NCI-H526 treated with DMSO at 0.1 percent for 48 hours (cell line): ENCODE results near the gene WAC.
"Not testable (repeated sequence)": the region's sequence is repeated elsewhere in the genome, so short reads cannot be mapped to it uniquely, and the experiment has no call there.

ENCODE experiments used
- DNase-seq: peaks from one replicate; lab custom pipeline; 2025; lab: John Stamatoyannopoulos, UW

WAC gene, protein sequence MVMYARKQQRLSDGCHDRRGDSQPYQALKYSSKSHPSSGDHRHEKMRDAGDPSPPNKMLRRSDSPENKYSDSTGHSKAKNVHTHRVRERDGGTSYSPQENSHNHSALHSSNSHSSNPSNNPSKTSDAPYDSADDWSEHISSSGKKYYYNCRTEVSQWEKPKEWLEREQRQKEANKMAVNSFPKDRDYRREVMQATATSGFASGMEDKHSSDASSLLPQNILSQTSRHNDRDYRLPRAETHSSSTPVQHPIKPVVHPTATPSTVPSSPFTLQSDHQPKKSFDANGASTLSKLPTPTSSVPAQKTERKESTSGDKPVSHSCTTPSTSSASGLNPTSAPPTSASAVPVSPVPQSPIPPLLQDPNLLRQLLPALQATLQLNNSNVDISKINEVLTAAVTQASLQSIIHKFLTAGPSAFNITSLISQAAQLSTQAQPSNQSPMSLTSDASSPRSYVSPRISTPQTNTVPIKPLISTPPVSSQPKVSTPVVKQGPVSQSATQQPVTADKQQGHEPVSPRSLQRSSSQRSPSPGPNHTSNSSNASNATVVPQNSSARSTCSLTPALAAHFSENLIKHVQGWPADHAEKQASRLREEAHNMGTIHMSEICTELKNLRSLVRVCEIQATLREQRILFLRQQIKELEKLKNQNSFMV

DNA sequence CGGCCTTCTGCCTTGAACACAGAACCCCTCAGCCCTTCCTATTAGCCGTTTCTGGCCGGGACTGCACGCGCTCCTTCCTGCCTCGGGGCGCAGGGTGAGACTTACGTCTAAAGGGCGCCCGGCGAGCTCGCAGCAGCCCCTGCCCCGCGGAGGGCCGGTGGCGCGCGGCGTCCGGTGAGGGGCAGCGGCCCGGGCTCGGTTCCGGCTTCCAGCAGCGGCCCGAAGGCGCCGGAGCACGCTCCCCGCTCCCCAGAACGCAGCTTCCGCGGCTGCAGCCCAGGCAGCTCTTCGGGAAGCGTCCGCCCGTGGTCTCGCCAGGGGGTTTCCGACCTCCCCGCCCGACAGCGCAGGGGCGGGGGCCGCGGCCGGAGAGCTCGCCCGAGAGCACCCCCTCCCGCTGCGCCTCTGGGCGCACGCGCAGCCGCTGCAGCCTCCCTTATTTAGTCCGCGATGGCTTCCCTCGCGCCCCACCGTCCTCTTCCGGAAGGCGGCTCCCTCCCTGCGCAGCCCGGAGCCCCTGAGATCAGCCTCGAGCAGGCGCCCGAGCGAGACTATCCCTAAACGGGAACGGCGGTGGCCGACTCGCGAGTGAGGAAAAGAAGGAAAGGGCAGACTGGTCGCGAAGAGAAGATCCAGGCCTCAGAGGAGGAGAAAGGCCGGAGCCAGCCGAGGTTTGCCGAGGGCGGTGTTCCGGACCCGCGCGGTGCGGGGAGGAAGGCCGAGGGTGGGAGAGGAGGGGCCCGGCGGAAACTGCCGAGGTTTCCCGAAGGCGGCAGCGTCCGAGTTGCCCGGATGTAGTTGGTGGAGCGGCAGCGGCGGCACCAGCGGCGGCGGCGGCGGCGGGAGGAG is at the start of gene WAC:
Gene WAC (plus strand): TSS at position 782 of the 849 bp plus-strand sequence. CDS start 462 bp downstream, outside the sequence.
- peak; percentile 85 for DNase-seq

DNA sequence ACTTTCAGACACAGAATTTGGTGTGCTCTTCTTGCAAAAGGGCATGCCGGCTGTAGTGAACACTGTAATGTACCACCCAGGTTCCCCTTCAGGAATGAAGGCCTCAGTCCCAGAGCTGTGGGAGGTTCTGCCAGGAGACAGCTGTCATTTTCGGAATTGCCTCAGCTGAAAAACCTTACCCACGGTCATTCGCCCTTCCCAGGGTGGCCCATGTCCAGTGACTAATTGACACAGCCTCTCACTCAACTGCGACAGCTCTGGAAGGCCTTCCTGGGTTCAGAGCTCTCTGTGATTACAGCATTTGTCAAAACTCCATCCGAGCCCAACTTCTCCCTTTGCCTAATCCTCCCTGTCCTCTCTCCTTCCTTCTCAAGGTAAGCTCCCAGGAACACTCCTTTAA is 43.7 kb upstream of the WAC start:
- DNase-seq, result no peak

DNA sequence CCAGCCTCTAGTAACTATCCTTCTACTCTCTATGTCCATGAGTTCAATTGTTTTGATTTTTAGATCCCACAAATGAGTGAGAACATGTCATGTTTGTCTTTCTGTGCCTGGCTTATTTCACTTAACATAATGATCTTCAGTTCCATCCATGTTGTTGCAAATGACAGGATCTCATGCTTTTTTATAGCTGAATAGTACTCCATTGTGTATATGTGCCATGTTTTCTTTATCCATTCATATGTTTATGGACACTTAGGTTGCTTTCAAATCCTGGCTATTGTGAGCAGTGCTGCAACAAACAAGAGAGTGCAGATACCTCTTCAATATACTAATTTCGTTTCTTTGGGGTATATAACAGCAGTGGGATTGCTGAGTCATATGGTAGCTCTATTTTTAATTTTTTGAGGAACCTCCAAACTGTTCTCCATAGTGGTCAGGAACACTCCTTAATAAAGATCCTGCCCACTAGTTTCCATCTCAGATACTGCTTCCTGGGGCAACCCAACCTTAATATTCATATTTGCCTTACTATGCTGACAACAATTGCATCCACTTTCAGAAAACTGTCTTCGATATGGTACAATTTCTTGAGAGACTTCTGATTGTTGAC is 42.6 kb upstream of the WAC start:
- DNase-seq, result not testable (repeated sequence)

DNA sequence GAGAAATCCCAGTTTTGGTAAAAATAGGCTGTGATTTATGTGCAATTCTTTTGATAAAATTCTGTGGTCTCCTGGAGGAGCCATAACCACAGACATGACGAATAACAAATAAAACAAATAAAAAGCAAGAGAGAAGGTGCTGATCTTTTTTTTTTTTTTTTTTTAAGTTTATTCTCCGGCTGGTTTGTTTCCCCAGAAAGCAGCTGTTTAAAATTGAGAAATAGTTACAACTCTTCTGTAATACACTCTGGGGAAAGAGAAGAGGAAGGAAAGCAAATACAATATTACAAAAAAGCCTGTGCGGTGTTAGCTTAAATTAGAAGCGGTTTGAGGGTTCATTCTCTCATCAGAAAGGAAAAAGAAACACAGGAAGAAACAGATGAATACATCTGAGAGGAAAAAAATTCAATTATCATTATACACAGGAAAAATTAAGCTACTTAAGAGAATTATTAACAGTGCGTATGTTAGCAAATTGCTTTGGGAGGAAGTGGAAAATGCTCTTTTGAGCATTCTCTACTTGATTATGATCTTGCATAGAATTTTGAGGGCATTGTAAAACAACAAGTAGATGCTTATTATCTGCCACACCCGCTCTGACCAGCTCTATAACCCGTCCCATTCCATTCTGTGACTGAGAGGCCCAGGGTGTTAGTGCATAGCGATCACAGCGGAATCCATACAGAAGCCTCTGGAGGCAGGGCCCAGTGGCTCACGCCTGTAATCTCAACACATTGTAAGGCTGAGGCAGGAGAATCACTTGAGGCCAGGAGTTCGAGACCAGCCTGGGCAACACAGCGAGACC is 40.6 kb upstream of the WAC start:
- no peak for DNase-seq

DNA sequence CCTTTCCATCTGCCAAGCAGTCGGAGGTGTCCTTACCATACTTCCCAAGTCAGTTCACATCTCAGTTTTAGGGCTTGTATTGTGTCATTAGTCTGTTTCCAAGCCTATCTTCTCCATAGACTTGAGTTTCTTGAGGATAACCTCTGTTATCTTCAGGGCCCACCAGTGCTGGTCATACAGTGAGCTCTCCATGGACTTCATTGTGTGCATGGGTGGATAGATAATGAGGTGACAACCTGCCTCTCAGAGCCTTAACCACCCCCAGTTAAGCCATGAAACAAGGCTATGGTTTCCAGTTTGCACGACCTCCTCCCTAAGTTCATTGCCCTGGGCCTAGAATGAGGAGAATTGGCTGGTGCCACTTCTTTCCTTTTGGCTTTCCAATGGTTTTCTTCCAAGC is 38.5 kb upstream of the WAC start:
- DNase-seq, result no peak

DNA sequence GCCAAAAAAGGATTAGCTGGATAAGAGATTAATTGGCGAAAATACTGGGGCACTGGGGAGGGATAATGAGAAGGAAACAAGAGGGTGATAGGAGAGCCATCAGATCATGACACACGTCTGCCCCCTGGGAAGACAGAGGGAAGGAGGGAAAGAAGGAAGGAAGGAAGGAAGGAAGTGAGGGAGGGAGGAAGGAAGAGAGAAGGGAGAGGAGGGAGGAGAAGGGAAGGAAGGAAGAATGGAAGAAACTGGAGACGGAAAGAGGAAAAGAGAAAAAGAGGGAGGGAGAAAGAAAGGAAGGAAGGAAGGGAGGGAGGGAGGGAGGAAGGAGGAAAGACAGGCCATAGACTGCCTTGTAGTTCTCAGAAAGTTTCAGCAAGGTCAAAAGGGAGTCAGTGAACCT is 37.8 kb upstream of the WAC start:
- DNase-seq, result no peak

DNA sequence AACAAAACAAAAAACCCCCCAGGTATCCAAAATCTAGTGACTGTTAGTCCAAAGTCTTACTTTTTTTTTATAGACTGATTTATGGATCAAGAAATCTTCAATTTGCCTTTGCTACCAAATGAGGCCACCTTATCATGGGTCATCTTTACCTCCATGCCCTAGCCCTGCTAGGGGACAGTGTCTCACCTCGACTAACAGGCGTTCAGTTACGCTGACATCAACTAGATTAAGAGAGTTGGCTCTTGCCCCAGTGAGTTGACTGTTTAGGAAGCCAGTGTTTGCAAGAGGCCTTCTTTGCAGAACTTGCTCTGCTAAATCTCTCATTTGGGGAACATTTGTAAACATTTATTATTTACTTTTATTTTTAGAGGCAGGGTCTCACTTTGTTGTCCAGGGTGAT is 36.9 kb upstream of the WAC start:
- no peak for DNase-seq

DNA sequence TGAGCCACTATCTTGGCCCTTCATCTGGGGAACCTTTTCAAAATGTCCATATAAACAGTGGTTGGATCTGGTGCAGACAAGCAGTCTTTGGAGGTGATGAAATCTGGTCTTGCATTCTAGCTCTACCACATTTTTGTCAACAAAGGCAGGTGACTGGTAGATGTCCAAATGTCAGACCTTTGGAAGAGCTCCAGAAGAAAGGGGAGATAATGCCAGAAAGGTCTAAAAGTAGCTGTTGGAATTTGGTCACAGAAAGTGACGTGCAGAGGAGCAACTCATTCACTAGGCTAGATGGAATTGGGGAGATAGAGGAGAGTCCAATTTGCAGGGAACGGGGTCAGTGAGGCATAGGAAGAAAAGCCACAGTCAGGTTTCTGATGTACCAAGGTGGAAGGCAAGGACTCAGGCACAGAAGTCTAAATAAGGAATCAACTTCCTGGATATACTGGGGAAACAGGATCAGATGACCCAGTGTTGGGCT is 36.4 kb upstream of the WAC start:
- DNase-seq, result no peak

DNA sequence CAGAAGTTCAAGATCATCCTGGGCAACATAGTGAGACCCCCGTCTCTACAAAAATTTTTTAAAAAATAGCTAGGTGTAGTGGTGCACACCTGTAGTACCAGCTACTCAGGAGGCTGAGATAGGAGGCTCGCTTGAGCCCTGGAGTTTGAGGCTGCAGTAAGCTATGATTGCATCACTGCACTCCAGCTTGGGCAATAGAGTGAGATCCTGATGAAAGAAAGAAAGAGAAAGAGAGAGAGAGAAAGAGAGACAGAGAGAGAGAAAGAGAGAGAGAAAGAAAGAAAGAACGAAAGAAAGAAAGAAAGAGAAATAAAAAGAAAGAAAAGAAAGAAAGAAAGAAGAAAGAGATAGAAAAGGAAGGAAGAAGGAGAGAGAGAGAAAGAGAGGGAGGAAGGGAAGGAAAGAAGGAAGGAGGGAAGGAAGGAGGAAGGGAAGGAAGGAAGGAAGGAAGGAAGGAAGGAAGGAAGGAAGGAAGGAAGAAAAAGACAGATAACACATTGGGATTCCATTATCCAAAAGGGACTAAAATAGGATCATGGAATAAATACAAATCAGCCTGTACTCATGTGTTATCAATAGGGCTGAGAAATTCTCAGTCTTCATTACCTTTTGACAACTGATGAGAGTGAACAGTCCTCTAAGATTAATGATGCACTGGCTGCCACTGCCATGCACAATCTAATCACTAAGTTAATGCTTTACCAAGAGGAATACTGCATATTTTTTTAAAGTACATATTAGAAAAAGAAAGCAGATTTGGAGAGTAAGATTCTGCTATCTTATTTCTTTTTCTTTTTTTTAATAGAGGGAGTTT is 35.4 kb upstream of the WAC start:
- no peak for DNase-seq

DNA sequence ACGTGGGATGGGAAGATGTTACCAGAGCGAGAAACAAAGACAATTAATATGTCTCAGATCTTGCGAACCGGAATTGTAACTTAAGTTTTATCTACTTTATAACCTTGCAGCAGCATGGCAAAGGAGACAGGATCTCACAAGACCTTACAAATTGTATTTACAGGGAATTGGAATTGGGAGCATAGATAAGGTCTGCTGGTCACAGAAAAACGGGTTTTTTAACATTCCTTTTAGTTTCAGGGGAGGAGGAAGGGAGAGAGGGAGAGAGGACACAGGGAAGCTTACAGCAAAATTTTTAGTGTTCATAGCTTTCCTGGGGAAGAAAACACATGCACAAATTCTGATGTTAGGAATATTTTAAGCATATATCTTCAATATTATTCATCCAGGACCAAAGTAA is 32.7 kb upstream of the WAC start:
- DNase-seq, result not testable (repeated sequence)

DNA sequence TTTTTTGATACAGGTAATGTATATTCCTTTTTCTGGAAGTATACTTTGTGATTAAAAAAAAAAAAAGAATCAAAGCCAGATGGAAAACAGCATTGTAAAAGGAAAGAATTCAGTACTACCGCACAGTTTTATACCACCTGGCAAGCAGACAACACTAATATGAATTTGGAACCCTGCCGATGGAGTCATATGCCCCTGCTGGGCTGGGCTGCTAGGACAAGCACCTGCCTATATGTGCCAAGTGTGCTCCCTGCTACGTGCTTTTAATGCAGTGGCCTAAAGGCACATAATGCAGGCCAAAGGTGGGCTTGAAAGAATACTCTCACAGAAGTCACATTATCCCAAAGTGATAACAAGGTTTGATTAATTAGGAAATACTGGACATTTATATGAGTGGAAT is 29.8 kb upstream of the WAC start:
- peak; percentile 3 for DNase-seq

DNA sequence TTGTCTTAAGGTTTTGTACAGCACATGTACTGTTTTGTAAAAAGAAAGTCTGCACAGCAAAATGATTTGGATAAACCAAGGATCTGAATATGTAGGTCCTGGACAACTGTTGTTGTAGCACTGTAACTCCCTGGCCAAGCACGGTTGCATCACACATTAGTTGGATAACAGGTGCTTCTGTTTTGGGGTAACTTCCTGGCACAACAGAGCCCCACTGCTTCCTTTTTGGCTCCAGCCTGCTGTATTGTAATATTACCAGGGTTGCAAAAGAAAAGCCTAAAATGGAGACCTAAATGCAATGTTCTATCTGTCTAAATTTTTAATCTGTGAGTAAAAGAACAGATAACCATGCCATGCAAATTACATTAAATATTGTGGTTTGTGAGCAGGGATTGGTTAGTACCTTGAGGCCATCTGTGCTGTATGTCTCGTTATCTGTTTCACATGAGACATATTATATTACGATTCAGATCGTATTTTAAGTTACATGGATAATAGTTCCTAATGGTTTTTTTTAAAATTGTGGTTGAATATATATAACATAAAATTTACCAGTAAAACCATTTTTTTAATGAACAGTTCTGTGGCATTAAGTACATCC is 27.5 kb upstream of the WAC start:
- peak; percentile 5 for DNase-seq

DNA sequence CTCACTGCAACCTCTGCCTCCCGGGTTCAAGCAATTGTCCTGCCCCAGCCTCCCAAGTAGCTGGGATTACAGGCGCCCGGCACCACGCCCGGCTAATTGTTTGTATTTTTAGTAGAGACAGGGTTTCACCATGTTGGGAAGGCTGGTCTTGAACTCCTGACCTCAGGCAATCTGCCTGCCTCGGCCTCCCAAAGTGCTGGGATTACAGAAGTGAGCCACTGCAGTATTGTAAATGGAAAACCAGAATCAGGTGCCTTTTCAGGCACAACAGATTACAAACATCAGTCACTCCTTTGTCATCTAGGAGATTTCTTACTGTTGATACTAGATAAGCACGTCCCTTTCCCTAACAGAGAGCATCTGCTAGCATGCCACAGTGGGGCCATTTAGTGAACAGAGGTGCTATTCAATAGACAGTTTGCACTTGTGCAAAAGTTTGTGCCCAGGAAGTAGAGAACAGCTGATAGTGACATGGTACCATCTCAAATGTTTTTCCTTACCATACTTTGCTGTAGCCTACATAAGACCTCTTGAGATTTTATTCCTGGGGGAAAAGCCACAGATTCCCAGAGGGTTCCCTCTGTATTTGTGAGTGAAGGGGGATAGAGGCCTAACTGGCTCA is 24.5 kb upstream of the WAC start:
- DNase-seq, result no peak

DNA sequence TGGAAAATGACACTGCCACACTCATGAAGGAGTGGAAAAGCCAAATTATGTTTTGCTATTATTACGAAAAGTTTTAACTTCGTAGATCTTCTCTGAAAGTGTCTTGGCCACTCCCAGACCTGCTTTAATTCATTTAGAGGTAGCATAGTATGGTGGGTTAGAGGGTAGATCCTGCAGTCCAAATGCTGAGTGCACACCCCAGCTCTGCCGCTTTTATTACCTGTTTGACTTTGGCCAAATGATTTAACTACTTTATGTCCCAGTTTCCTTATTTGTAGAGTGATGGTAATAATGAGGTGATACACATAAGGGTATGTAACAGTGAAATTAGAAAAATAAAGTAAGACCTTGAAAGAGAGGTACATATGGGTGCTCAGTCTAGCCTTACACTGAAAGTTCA is 23.6 kb upstream of the WAC start:
- no peak for DNase-seq

DNA sequence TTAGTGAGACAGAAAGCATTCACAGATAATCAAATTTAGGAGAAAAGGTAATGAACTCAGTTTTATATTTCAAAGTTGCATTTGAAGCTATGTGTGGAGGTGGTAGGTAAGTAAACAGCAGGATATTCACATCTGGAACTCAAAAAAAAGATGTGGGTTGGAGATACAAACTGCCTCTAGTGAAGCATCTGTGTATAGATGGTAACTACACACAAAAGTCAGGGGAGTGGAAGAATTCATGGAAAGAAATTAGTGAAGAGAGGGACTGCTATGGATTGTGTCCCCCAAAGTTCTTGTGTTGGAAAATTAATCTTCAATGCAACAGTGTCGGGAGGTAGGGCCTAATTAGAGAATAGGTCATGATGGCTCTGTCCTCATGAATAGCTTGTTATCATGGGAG is 18.3 kb upstream of the WAC start:
- no peak for DNase-seq

DNA sequence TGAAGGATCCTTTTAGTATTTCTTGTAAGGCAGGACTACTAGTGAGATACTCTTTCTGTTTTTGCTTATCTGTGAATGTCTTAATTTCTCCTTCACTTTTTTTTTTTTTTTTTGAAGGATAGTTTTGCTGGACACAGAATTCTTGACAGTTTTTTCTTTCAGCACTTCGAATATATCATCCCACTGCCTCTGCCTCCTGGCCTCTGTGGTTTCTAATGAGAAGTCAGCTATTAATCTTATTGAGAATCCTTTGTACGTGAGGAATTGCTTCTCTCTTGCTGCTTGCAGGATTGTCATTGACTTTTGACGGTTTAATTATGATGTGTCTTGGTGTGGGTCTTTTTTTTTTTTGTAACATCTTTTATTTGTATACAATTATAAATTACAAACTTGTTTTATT is 12.6 kb upstream of the WAC start:
- no peak for DNase-seq

DNA sequence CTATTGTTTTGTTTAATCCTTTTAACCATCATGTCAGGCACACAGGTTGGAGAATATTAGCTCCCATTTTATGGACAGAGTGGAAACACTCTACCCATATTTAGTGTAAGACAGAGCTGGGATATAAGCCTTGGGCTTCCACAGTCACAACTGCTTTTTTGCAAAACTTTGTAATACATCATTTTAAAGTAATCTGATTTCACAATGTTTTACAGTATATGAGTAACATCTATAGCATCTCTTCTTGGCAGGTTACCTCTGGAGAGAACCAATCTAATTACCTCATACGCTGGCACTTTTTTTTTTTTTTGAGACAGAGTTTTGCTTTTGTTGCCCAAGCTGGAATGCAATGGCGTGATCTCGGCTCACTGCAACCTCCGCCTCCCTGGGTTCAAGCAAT is 12.1 kb upstream of the WAC start:
- DNase-seq, result not testable (repeated sequence)

DNA sequence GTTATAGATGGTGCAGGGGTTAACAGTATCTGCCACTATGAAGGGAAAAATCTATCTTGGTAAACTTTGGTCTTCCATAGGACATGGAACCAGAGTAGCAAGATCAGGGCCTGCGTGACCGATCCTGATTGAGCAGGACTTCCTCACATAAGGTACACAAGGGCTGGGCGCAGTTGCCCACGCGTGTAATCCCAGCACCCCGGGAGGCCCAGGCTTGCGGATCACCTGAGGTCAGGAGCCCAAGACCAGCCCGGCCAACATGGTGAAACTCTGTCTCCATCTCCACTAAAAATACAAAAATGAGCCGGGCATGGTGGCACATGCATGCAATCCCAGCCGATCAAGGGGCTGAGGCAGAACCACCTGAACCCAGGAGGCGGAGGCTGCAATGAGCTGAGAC is 11.0 kb upstream of the WAC start:
- not testable (repeated sequence) for DNase-seq

DNA sequence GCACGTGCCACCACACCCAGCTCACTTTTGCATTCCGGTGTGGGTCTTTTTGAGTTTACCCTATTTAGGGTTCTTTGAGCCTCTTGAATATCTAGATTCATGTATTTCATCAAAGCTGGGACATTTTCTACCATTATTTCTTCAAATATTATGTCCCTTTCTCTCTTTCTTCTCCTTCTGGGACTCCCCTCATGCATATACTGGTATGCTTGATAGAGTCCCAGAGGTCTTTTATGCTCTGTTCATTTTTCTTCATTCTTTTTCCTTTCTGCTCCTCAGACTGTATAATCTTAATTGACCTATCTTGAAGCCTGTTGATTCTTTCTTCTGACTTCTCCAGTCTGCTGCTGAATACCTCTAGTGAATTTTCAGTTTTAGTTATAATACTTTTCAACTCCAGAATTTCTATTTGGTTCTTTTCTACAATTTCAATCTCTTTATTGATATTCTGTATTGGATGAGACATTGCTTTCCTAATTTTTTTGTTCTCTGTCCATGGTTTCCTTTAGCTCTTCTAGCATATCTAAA is 9.1 kb upstream of the WAC start:
- DNase-seq, result no peak
